ENCODE measurements around the gene NDUFAB1. TPM values are rescaled to one million over a fixed set of nuclear protein-coding genes. Genes with fewer than 3 reads are reported as not detected.

NDUFAB1 gene
- total RNA-seq, 6 experiments from 2014 or later: 79.4 to 101 (median 89.0) TPM

DNA sequence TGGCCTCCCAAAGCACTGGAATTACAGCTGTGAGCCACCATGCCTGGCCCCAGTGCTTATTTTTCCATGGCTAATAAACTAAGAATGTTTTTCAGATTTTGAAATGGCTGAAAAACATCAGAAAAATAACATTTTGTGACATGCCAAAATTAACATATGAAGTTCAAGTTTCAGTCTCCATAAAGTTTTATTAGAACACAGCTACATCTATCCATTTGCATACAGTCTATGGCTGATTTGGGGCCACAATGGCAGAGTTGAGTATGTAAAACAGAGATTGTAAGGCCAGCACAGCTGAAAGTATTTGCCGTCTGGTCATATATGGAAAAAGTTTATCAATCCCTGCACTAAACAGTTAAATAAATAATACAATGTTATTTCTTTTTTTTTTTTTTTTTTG lies 13.8 kb upstream of the NDUFAB1 start:
- Mint-ChIP-seq H3K4me1 (ENCODE audit: low read depth) (peaks cover 13% of the 10 kb centered on the region), H3K4me3 (no peak overlapping the region)
- DNase-seq: no peak

DNA sequence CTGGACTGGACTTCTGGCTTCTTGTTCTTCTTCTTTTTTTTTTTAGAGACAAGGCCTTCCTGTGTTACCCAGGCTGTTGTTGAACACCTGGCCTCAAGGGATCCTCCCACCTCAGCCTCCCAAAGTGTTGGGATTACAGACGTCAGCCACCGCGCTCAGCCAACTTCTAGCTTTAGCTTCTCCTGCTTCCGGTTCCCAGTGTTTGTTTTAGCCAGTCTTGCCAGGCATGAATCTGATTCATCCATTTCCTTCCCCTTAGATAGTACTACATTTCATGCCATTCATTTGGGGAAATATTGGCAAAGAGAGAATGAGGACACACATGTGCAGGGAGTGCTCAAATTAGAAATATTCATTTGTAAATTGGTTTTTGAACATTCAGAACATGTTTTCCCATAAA lies 12.1 kb upstream of the NDUFAB1 start:
- DNase-seq: peak; percentile 63
- Mint-ChIP-seq H3K27ac (peak overlapping the region; percentile 95), H3K9me3 (no peaks in the 10 kb centered on the region), H3K4me3 (peak overlapping the region; percentile 56; the same call in 1 of the 2 replicates), H3K27me3 (ENCODE audit: insufficient read depth) (no peaks in the 10 kb centered on the region), H3K36me3 (ENCODE audit: low read depth) (peaks cover 4% of the 10 kb centered on the region; the same call in 1 of the 2 replicates), H3K4me1 (ENCODE audit: low read depth) (peaks cover 13% of the 10 kb centered on the region)
- TF ChIP-seq, protein P1, sequence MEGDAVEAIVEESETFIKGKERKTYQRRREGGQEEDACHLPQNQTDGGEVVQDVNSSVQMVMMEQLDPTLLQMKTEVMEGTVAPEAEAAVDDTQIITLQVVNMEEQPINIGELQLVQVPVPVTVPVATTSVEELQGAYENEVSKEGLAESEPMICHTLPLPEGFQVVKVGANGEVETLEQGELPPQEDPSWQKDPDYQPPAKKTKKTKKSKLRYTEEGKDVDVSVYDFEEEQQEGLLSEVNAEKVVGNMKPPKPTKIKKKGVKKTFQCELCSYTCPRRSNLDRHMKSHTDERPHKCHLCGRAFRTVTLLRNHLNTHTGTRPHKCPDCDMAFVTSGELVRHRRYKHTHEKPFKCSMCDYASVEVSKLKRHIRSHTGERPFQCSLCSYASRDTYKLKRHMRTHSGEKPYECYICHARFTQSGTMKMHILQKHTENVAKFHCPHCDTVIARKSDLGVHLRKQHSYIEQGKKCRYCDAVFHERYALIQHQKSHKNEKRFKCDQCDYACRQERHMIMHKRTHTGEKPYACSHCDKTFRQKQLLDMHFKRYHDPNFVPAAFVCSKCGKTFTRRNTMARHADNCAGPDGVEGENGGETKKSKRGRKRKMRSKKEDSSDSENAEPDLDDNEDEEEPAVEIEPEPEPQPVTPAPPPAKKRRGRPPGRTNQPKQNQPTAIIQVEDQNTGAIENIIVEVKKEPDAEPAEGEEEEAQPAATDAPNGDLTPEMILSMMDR (IDR thresholded peaks at IDR 0.05): no peak

More for the DNA sequence above, 13.8 kb upstream of the NDUFAB1 start:
- Mint-ChIP-seq H3K9me3 (no peaks in the 10 kb centered on the region), H3K27ac (no peak overlapping the region), H3K27me3 (ENCODE audit: insufficient read depth) (no peaks in the 10 kb centered on the region), H3K36me3 (ENCODE audit: low read depth) (peaks cover 12% of the 10 kb centered on the region; the same call in 1 of the 2 replicates)
- TF ChIP-seq, protein P1 (IDR thresholded peaks at IDR 0.05): no peak

DNA sequence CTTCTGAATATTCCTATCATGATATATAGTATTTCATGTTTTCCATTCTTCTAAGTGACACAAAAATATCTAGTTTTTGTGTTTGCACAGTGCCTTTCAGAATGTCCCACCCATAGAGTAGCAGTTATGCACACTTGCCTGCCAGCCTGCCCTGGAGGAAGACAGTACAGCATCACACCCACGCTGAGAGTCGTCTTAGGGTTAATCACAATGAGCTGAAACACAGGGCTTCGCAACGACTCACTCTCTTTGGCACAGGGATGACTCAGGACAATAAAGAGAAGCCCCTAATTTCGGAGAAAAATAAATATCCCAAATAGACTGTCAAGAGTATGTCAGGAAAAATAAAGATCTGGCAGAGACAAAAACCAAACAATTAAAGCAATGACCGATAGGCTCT lies 11.6 kb upstream of the NDUFAB1 start:
- TF ChIP-seq, protein P1 (IDR thresholded peaks at IDR 0.05): no peak
- H3K36me3 Mint-ChIP-seq (ENCODE audit: low read depth): peaks cover 4% of the 10 kb centered on the region; the same call in 1 of the 2 replicates
- peaks cover 13% of the 10 kb centered on the region for H3K4me1 Mint-ChIP-seq (ENCODE audit: low read depth)
- peak; percentile 46 for DNase-seq
- H3K4me3 Mint-ChIP-seq: no peak overlapping the region
- H3K27me3 Mint-ChIP-seq (ENCODE audit: insufficient read depth): no peaks in the 10 kb centered on the region
- H3K27ac Mint-ChIP-seq: peak overlapping the region; percentile 95
- no peaks in the 10 kb centered on the region for H3K9me3 Mint-ChIP-seq

DNA sequence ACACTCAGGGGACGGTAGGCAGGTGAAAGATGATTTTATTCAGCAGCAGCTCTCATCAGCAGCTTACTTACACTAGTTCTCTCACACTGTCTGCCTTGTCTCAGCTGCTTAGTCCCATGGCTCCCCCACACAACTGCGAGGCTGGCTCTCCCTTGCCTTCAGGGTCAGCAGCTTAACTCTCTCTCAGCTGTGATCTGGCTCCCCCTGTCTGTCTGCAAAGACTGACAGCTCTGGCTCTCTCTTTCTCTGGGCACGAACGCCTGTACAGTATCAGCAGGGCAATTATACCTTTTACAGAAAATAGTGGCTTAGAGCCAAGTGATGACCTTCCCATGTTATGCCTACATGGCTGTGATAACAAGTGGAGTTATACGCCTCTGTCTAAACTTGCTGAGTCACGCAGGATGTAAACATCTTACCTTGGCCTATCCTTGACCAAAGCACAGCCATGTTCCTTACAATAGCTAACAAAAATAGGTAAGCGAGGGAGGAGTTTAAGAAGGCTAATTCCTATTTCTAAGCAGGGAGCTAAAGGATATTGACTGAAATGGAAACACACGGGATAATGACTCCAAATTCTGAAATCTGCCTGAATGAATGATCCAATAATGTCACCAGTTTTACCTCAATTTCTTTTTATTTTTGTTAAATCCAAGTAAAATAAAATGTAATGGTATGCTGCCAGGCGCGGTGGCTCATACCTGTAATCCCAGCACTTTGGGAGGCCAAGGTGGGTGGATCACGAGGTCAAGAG lies 1.1 kb upstream of the NDUFAB1 start:
- TF ChIP-seq, protein P1 (IDR thresholded peaks at IDR 0.05): no peak
- Mint-ChIP-seq H3K27me3 (ENCODE audit: insufficient read depth) (no peaks in the 10 kb centered on the region; the same call in 1 of the 2 replicates), H3K27ac (peak overlapping the region; percentile 8; the same call in 1 of the 2 replicates), H3K36me3 (ENCODE audit: low read depth) (peaks cover 9% of the 10 kb centered on the region), H3K9me3 (no peaks in the 10 kb centered on the region), H3K4me3 (no peak overlapping the region; the same call in 1 of the 2 replicates), H3K4me1 (ENCODE audit: low read depth) (peaks cover 11% of the 10 kb centered on the region)
- DNase-seq: peak; percentile 19

DNA sequence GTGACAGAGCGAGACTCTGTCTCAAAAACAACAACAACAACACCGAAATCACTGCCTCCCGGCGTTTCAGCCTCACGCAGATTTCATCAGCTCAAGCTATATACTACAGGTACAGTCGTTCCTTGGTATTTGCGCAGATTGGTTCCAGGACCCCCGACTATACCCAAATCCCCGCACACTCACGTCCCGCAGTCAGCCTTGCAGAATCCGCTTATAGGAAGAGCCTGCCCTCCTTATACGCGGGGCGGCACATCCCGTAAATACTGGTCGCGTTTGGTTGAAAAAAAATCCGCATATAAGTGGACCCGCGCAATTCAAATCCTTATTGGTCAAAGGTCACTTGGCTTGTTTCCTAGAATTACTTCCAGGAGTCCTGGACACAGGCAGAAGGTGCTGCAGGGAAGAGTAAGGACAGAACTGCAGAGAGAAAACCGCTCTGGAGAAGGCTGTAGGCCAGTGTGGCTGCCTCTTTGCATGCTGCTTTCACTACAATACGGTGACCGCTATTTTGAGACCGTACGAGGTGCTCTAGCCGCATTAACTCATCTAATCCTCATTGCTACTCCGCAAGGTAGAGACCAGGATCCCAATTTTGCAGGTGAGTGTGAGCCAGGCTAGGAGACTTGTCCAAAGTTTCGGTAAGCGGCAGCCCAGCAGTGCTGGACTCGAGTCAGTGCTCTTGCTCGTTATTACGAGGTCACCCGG lies 718 bp downstream of the NDUFAB1 start:
- H3K36me3 Mint-ChIP-seq (ENCODE audit: low read depth): peaks cover 25% of the 10 kb centered on the region
- no peak for DNase-seq

More for the DNA sequence above, 718 bp downstream of the NDUFAB1 start:
- Mint-ChIP-seq H3K4me1 (ENCODE audit: low read depth) (peaks cover 19% of the 10 kb centered on the region), H3K9me3 (no peaks in the 10 kb centered on the region), H3K27me3 (ENCODE audit: insufficient read depth) (no peaks in the 10 kb centered on the region; the same call in 1 of the 2 replicates), H3K27ac (peak overlapping the region; percentile 56; the same call in 1 of the 2 replicates), H3K4me3 (peak overlapping the region; percentile 92)
- TF ChIP-seq, protein P1 (IDR thresholded peaks at IDR 0.05): no peak
